ENCODE data around the gene SORCS3. TPM values are rescaled to one million over a fixed set of nuclear protein-coding genes. Genes with fewer than 3 reads are reported as not detected.

Gene SORCS3
- total RNA-seq, 1 donor from 2014 or later, result 1.00 TPM

DNA sequence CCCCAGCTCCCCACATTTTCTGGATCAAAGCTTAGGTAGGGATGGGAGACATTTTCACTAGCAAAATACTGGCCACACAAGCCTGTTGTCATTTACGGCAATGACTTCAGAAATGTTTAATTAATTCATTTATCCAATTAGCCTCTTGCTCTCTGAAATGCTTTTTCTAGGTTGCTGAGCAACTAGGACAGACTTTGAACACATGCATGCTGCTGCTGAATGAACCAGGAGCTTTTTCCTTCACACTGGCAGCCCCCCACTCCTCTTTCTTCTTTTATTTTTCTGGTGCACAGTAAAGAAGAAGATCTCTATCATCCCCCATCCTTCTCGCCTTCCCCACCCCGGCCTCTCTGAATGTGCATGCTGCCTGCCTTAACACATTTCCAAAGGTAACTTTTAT lies 22.5 kb downstream of the SORCS3 start:
- Mint-ChIP-seq H3K36me3 (ENCODE audit: low read depth, unreplicated experiment) (no peaks in the 10 kb centered on the region), H3K27ac (ENCODE audit: unreplicated experiment) (no peak overlapping the region), H3K4me3 (ENCODE audit: unreplicated experiment) (no peak overlapping the region), H3K9me3 (ENCODE audit: unreplicated experiment) (no peaks in the 10 kb centered on the region), H3K4me1 (ENCODE audit: low read depth, unreplicated experiment) (peaks cover 1% of the 10 kb centered on the region), H3K27me3 (ENCODE audit: low read depth, unreplicated experiment) (peaks cover 8% of the 10 kb centered on the region)
- no peaks in the 10 kb centered on the region for H3K79me2 ChIP-seq (ENCODE audit: insufficient read depth, low read length)
- TF ChIP-seq, protein P1, sequence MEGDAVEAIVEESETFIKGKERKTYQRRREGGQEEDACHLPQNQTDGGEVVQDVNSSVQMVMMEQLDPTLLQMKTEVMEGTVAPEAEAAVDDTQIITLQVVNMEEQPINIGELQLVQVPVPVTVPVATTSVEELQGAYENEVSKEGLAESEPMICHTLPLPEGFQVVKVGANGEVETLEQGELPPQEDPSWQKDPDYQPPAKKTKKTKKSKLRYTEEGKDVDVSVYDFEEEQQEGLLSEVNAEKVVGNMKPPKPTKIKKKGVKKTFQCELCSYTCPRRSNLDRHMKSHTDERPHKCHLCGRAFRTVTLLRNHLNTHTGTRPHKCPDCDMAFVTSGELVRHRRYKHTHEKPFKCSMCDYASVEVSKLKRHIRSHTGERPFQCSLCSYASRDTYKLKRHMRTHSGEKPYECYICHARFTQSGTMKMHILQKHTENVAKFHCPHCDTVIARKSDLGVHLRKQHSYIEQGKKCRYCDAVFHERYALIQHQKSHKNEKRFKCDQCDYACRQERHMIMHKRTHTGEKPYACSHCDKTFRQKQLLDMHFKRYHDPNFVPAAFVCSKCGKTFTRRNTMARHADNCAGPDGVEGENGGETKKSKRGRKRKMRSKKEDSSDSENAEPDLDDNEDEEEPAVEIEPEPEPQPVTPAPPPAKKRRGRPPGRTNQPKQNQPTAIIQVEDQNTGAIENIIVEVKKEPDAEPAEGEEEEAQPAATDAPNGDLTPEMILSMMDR (IDR thresholded peaks at IDR 0.05; ENCODE audit: insufficient read depth, low read depth, low read length), result no peak
- TF ChIP-seq EZH2 (IDR thresholded peaks at IDR 0.05; ENCODE audit: insufficient read depth, low read length), result no peak
- H2AFZ ChIP-seq (ENCODE audit: low read depth, low read length), result no peak overlapping the region
- H3K27me3 ChIP-seq (ENCODE audit: insufficient read depth, low read length), result no peaks in the 10 kb centered on the region
- DNase-seq (ENCODE audit: low read depth), result no peak
- no peaks in the 10 kb centered on the region for H3K9me3 ChIP-seq (ENCODE audit: insufficient read depth, low read depth, low read length)
- no peaks in the 10 kb centered on the region for H3K4me1 ChIP-seq (ENCODE audit: insufficient read depth, low read length)
- no peak overlapping the region for H3K9ac ChIP-seq (ENCODE audit: low read length)
- no peak overlapping the region for H3K4me3 ChIP-seq (ENCODE audit: insufficient read depth, low read depth, low read length)
- H4K20me1 ChIP-seq (ENCODE audit: insufficient read depth, low read length), result no peaks in the 10 kb centered on the region
- H3K4me2 ChIP-seq (ENCODE audit: low read length), result no peak overlapping the region
- H3K27ac ChIP-seq (ENCODE audit: low read depth, low read length), result no peak overlapping the region
- no peak for FAIRE-seq
- no peaks in the 10 kb centered on the region for H3K36me3 ChIP-seq (ENCODE audit: insufficient read depth, low read length)

DNA sequence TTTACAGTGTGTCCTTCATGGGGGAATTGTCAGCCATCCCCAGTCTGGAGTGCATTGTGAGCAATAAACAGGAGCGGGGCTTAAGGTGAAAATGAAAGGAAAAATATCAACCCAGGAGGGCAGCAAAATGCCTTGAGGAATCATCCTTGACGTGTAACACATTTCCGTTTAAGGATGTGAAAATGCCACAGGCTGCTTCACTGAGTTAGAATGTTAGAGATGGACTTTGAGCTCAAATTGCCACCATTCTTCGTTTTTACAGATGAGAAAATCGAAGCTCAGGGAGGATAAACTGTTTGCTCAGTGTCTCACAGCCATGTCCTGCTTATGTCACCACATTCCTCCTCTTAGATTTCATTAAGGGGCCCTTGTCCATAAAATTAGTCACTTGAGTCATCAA lies 23.1 kb downstream of the SORCS3 start:
- Histone ChIP-seq H3K9ac (ENCODE audit: low read length) (no peak overlapping the region), H3K4me3 (ENCODE audit: insufficient read depth, low read depth, low read length) (no peak overlapping the region), H3K27ac (ENCODE audit: low read depth, low read length) (no peak overlapping the region), H3K4me1 (ENCODE audit: insufficient read depth, low read length) (no peaks in the 10 kb centered on the region), H3K4me2 (ENCODE audit: low read length) (peak overlapping the region; percentile 33), H3K9me3 (ENCODE audit: insufficient read depth, low read depth, low read length) (no peaks in the 10 kb centered on the region), H2AFZ (ENCODE audit: low read depth, low read length) (no peak overlapping the region), H3K36me3 (ENCODE audit: insufficient read depth, low read length) (no peaks in the 10 kb centered on the region), H3K79me2 (ENCODE audit: insufficient read depth, low read length) (no peaks in the 10 kb centered on the region), H3K27me3 (ENCODE audit: insufficient read depth, low read length) (no peaks in the 10 kb centered on the region), H4K20me1 (ENCODE audit: insufficient read depth, low read length) (no peaks in the 10 kb centered on the region)
- FAIRE-seq, result no peak
- Mint-ChIP-seq H3K4me1 (ENCODE audit: low read depth, unreplicated experiment) (peaks cover 1% of the 10 kb centered on the region), H3K27ac (ENCODE audit: unreplicated experiment) (no peak overlapping the region), H3K9me3 (ENCODE audit: unreplicated experiment) (no peaks in the 10 kb centered on the region), H3K4me3 (ENCODE audit: unreplicated experiment) (no peak overlapping the region), H3K27me3 (ENCODE audit: low read depth, unreplicated experiment) (peaks cover 8% of the 10 kb centered on the region), H3K36me3 (ENCODE audit: low read depth, unreplicated experiment) (no peaks in the 10 kb centered on the region)
- no peak for DNase-seq (ENCODE audit: low read depth)
- no peak for TF ChIP-seq EZH2 (IDR thresholded peaks at IDR 0.05; ENCODE audit: insufficient read depth, low read length)
- TF ChIP-seq, protein P1 (IDR thresholded peaks at IDR 0.05; ENCODE audit: insufficient read depth, low read depth, low read length), result no peak

DNA sequence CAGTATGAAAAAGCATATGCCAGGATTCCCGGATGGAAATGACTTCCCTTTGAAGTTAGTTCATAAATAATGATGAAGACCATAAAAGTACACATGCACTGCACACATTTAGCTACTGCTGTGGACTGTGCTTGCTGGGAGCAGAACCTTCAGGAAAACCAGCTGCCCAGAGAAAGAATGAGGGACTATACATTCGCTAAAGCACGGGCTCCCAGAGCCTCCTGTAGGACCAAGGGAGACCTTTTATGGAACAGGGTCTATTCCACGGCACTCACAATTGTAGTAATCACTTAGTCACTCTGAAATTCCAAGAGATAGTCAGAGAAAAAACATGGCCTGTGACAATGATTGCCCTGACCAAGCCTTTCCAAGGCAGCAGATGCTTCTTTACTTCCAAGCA lies 24.1 kb downstream of the SORCS3 start:
- no peak overlapping the region for H3K27ac Mint-ChIP-seq (ENCODE audit: unreplicated experiment)
- H3K36me3 ChIP-seq (ENCODE audit: insufficient read depth, low read length), result no peaks in the 10 kb centered on the region
- H3K9me3 ChIP-seq (ENCODE audit: insufficient read depth, low read depth, low read length), result no peaks in the 10 kb centered on the region
- no peaks in the 10 kb centered on the region for H3K9me3 Mint-ChIP-seq (ENCODE audit: unreplicated experiment)
- H3K4me1 Mint-ChIP-seq (ENCODE audit: low read depth, unreplicated experiment), result peaks cover 1% of the 10 kb centered on the region
- H3K9ac ChIP-seq (ENCODE audit: low read length), result no peak overlapping the region
- H4K20me1 ChIP-seq (ENCODE audit: insufficient read depth, low read length), result no peaks in the 10 kb centered on the region
- H3K4me3 ChIP-seq (ENCODE audit: insufficient read depth, low read depth, low read length), result no peak overlapping the region
- no peaks in the 10 kb centered on the region for H3K36me3 Mint-ChIP-seq (ENCODE audit: low read depth, unreplicated experiment)
- TF ChIP-seq, protein P1 (IDR thresholded peaks at IDR 0.05; ENCODE audit: insufficient read depth, low read depth, low read length), result no peak
- no peak for TF ChIP-seq EZH2 (IDR thresholded peaks at IDR 0.05; ENCODE audit: insufficient read depth, low read length)
- H2AFZ ChIP-seq (ENCODE audit: low read depth, low read length), result no peak overlapping the region
- FAIRE-seq, result no peak
- no peak overlapping the region for H3K4me2 ChIP-seq (ENCODE audit: low read length)
- H3K27me3 ChIP-seq (ENCODE audit: insufficient read depth, low read length), result no peaks in the 10 kb centered on the region
- H3K27me3 Mint-ChIP-seq (ENCODE audit: low read depth, unreplicated experiment), result peaks cover 8% of the 10 kb centered on the region
- no peak overlapping the region for H3K4me3 Mint-ChIP-seq (ENCODE audit: unreplicated experiment)
- H3K79me2 ChIP-seq (ENCODE audit: insufficient read depth, low read length), result no peaks in the 10 kb centered on the region
- no peak overlapping the region for H3K27ac ChIP-seq (ENCODE audit: low read depth, low read length)
- no peak for DNase-seq (ENCODE audit: low read depth)
- H3K4me1 ChIP-seq (ENCODE audit: insufficient read depth, low read length), result no peaks in the 10 kb centered on the region
